ENCODE data around the gene GALNT15.

GRCh38 chr3:16182183-16182582, 7.7 kb downstream of the GALNT15 start:
- TF ChIP-seq MAX (IDR thresholded peaks at IDR 0.05; ENCODE audit: insufficient read depth, insufficient read length) (no peak), POLR2A (IDR thresholded peaks at IDR 0.05; ENCODE audit: low read depth, low read length) (no peak), CTCF (IDR thresholded peaks at IDR 0.05; ENCODE audit: extremely low read depth in 1 of 2, insufficient read depth in 1 of 2, low read depth in 1 of 2, low read length in 2 of 2) (no peak), EZH2 (IDR thresholded peaks at IDR 0.05; ENCODE audit: borderline replicate concordance, low read depth, low read length, severe bottlenecking) (no peak), POLR2AphosphoS5 (IDR thresholded peaks at IDR 0.05; ENCODE audit: insufficient read depth, low read depth, low read length) (no peak), GATA2 (IDR thresholded peaks at IDR 0.05; ENCODE audit: insufficient read depth, insufficient read length, low read depth, low read length) (no peak), FOS (IDR thresholded peaks at IDR 0.05; ENCODE audit: borderline replicate concordance, insufficient read depth, low read length) (no peak)
